Prostate gland (tissue), 2 donors: ENCODE measurements around the gene RAB9A. TPM values are rescaled to one million over a fixed set of nuclear protein-coding genes. Genes with fewer than 3 reads are reported as not detected.

Experiments used
- DNase-seq: peaks from one replicate; pipeline ENCODE4 v3.0.0-alpha.2; 2019; ENCODE audit warnings: low spot score
- H3K27ac ChIP-seq, 2 donors: fragments of 200-600 bp; sonication (generic); 2 replicates each; pipeline ENCODE4 v1.5.1; 2017 to 2019
- H3K27me3 ChIP-seq: fragments of 200-600 bp; sonication (generic); replicated peaks from 2 replicates; pipeline ENCODE4 v1.5.1; 2019; ENCODE audit not compliant: insufficient read depth
- H3K36me3 ChIP-seq, 2 donors: fragments of 200-600 bp; sonication (generic); 1 replicate in 1 of 2; 2 replicates in 1 of 2; pipeline versions ENCODE4 v1.5.1 to v1.8.1; 2017 to 2019
- H3K4me1 ChIP-seq: fragments of 200-600 bp; sonication (generic); replicated peaks from 2 replicates; pipeline ENCODE4 v1.5.1; 2019
- H3K4me3 ChIP-seq, 2 donors: fragments of 200-600 bp; sonication (generic); 2 replicates each; pipeline ENCODE4 v1.5.1; 2017 to 2019
- H3K9me3 ChIP-seq: fragments of 200-600 bp; sonication (generic); 2 replicates; pipeline ENCODE4 v1.5.1; 2017
- CTCF ChIP-seq, 4 experiments: fragments of 200-600 bp in 2 of 4; fragments of 450-650 bp in 2 of 4; sonication (generic) in 2 of 4; IDR thresholded peaks; 1 replicate in 3 of 4; 2 replicates in 1 of 4; pipeline ENCODE4 v1.5.1; 2016 to 2019; ENCODE audit warnings: antibody characterized with exemption in 4 of 4, mild to moderate bottlenecking in 2 of 4, moderate library complexity in 2 of 4
- POLR2A ChIP-seq: fragments of 450-650 bp; IDR thresholded peaks from one replicate; pipeline ENCODE4 v1.6.1; 2016; ENCODE audit warnings: antibody characterized with exemption, mild to moderate bottlenecking
- POLR2AphosphoS5 ChIP-seq: sonication (generic); formaldehyde crosslinking; IDR thresholded peaks from one replicate; pipeline ENCODE4 v1.6.1; 2017; ENCODE audit warnings: antibody characterized with exemption
- WGBS: methylation state at CpG from one replicate; pipeline ENCODE4 v1.1.5; 2018; 5-methylcytosine and 5-hydroxymethylcytosine counted together
- intact Hi-C: fragments of 100-400 bp; cut with DNase I; formaldehyde crosslinking; loops from one replicate; pipeline ENCODE4 v1.14.2; 2022
- total RNA-seq, 2 donors: library from RNA; depleted of rRNA; stranded (reverse); fragments of >200 nt; gene quantifications; one replicate each; pipeline ENCODE4 v1.1.0, GENCODE V29; 2016

The RAB9A gene
- total RNA-seq, 2 donors from 2014 or later, result 27.3 to 37.7 TPM

- H3K36me3 ChIP-seq, result no peaks in the 10 kb centered on the region
- no peak overlapping the region for H3K27ac ChIP-seq
- no peak for DNase-seq
- H3K27me3 ChIP-seq, result no peaks in the 10 kb centered on the region
- WGBS, result 32% methylated on average over 4 of the region's 4 CpGs
- intact Hi-C loops, result no loop called here
- TF ChIP-seq CTCF (IDR thresholded peaks at IDR 0.05), result no peak
- no peak for TF ChIP-seq POLR2AphosphoS5
- TF ChIP-seq POLR2A, result no peak
- H3K9me3 ChIP-seq, result no peaks in the 10 kb centered on the region
- no peak overlapping the region for H3K4me3 ChIP-seq
- no peaks in the 10 kb centered on the region for H3K4me1 ChIP-seq
Observed at GRCh38 chrX:13700380-13700779, 11.5 kb downstream of the RAB9A start.

DNA sequence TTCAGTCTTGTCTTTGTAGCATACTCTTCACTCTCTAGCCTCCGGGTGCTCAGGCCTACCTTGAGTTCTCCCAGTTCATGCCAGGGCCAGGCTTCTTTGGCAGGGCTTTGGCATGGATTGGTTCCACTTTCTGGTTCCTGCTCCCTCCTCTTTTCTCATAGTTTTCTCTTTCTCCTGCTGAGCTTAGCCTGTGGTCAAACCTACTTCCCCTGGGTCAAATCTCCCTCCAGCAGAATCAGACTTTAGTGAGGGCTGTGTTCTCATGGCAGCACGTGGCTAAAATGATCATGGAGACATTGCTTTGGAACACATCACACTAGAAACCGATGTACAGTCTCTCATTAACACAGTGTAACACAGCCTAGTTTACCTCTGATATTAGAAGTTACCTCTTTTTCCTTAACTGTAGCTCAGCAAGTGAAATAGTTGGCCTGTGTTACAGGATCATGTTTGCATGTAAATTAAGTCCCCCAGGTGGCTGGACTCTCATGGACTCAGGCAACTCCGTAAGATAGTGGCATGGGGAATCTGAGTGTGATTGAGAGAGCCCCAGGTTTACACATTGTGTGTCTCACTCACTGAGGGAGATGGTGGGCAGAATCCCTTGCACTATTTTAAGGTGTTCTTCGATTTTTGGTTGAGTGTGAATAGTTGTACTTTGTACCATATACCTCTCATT is 13.3 kb downstream of the RAB9A start:
- WGBS, result 82% methylated on average over 5 of the region's 5 CpGs
- Histone ChIP-seq H3K36me3 (no peaks in the 10 kb centered on the region), H3K4me1 (no peaks in the 10 kb centered on the region), H3K4me3 (no peak overlapping the region), H3K27ac (no peak overlapping the region), H3K9me3 (no peaks in the 10 kb centered on the region), H3K27me3 (no peaks in the 10 kb centered on the region)
- intact Hi-C loops, result no loop called here
- TF ChIP-seq POLR2A (no peak), CTCF (IDR thresholded peaks at IDR 0.05) (no peak), POLR2AphosphoS5 (no peak)
- DNase-seq, result no peak

DNA sequence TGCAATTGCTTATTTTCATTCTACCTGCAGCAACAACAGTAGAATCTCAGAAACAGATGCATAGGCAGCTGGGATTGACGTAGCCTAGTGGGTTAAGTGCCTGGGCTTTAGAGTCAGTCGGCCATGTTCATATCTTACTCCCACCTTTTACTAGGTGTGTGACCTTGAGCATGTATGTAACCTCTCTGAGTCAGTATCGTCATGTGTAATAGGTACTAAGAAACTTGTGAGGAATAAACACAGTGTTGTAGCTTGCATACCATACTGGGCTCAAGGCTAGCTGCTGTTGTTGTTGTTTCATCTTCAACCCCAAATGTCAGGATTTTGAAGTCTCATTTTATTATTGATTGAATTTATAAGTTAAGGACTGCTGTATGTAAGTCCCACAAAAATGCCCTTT is 14.2 kb downstream of the RAB9A start:
- WGBS, result 80% methylated on average over 3 of the region's 3 CpGs

GRCh38 chrX:13703589-13703988 is 14.7 kb downstream of the RAB9A start:
- Histone ChIP-seq H3K4me1 (no peaks in the 10 kb centered on the region), H3K27ac (no peak overlapping the region), H3K27me3 (no peaks in the 10 kb centered on the region), H3K36me3 (no peaks in the 10 kb centered on the region), H3K4me3 (no peak overlapping the region), H3K9me3 (no peaks in the 10 kb centered on the region)
- DNase-seq, result no peak
- TF ChIP-seq CTCF (IDR thresholded peaks at IDR 0.05) (no peak), POLR2AphosphoS5 (no peak), POLR2A (no peak)
- intact Hi-C loops, result no loop called here
- WGBS, result 76% methylated on average over 3 of the region's 3 CpGs

More for the DNA sequence above, 14.2 kb downstream of the RAB9A start:
- H3K4me3 ChIP-seq, result no peak overlapping the region
- intact Hi-C loops, result no loop called here
- H3K36me3 ChIP-seq, result no peaks in the 10 kb centered on the region
- H3K27ac ChIP-seq, result no peak overlapping the region
- H3K27me3 ChIP-seq, result no peaks in the 10 kb centered on the region
- no peak for DNase-seq
- no peaks in the 10 kb centered on the region for H3K4me1 ChIP-seq
- no peaks in the 10 kb centered on the region for H3K9me3 ChIP-seq
- TF ChIP-seq POLR2AphosphoS5, result no peak
- TF ChIP-seq POLR2A, result no peak
- no peak for TF ChIP-seq CTCF (IDR thresholded peaks at IDR 0.05)

DNA sequence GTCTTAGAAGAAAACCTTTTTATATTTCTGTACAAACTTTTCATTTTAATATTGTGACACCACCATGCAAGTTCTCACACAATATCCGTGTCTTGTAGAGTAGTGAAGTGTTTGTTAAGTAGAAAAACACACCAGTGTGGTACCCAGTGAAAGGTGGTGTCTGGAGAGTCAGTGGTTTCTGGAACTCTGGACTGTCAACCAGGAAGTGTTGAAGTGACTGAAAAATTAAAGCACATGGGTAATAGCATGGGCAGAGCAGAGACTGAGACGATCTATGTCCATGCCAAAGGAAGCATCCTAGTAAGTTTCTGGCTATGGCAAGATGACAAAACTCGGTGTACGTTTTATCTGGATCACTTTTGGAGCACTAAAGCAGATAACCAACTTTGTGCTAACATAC is 22.2 kb downstream of the RAB9A start:
- Histone ChIP-seq H3K4me3 (no peak overlapping the region), H3K36me3 (no peaks in the 10 kb centered on the region), H3K9me3 (no peaks in the 10 kb centered on the region), H3K27ac (no peak overlapping the region), H3K27me3 (no peaks in the 10 kb centered on the region), H3K4me1 (no peaks in the 10 kb centered on the region)
- WGBS, result 66% methylated on average over 4 of the region's 4 CpGs
- intact Hi-C loops, result no loop called here
- no peak for TF ChIP-seq CTCF (IDR thresholded peaks at IDR 0.05)
- TF ChIP-seq POLR2A, result no peak
- no peak for TF ChIP-seq POLR2AphosphoS5
- DNase-seq, result no peak
